ENCODE data around the gene SRBD1.
A peak's percentile ranks its signal among the peaks of the same experiment; 100 is the strongest.

The SRBD1 gene

GRCh38 chr2:45611020-45611859, at the start of gene SRBD1:
Gene SRBD1 (minus strand): TSS chr2:45611267. CDS start chr2:45605441, 5,826 bp downstream.
- peak; percentile 82 for DNase-seq (ENCODE audit: low read depth)

GRCh38 chr2:45654250-45654649, 43.2 kb upstream of the SRBD1 start:
- DNase-seq (ENCODE audit: low read depth): no peak

GRCh38 chr2:45653122-45653913, 42.3 kb upstream of the SRBD1 start:
- no peak for DNase-seq (ENCODE audit: low read depth)

GRCh38 chr2:45652090-45653031, 41.3 kb upstream of the SRBD1 start:
- DNase-seq (ENCODE audit: low read depth): no peak

GRCh38 chr2:45651415-45652089, 40.5 kb upstream of the SRBD1 start, which contains the start of gene PRKCE:
Gene PRKCE (plus strand): TSS chr2:45651675.
- DNase-seq (ENCODE audit: low read depth): peak; percentile 21

GRCh38 chr2:45650851-45651414, 39.9 kb upstream of the SRBD1 start:
- DNase-seq (ENCODE audit: low read depth): peak; percentile 88

GRCh38 chr2:45649858-45650811, 39.1 kb upstream of the SRBD1 start:
- DNase-seq (ENCODE audit: low read depth): peak; percentile 39

GRCh38 chr2:45649462-45649857, 38.4 kb upstream of the SRBD1 start:
- DNase-seq (ENCODE audit: low read depth): no peak

- DNase-seq (ENCODE audit: low read depth): no peak
Measured at GRCh38 chr2:45648636-45649035, 37.6 kb upstream of the SRBD1 start.

- no peak for DNase-seq (ENCODE audit: low read depth)
Measured at GRCh38 chr2:45647986-45648520, 37.0 kb upstream of the SRBD1 start.

- no peak for DNase-seq (ENCODE audit: low read depth)
Measured at GRCh38 chr2:45647356-45647755, 36.3 kb upstream of the SRBD1 start.

GRCh38 chr2:45646289-45646688, 35.2 kb upstream of the SRBD1 start:
- no peak for DNase-seq (ENCODE audit: low read depth)

- DNase-seq (ENCODE audit: low read depth): peak; percentile 53
Measured at GRCh38 chr2:45643543-45644542, 32.8 kb upstream of the SRBD1 start.

- no peak for DNase-seq (ENCODE audit: low read depth)
Measured at GRCh38 chr2:45643095-45643494, 32.0 kb upstream of the SRBD1 start.

GRCh38 chr2:45640576-45640975, 29.5 kb upstream of the SRBD1 start:
- DNase-seq (ENCODE audit: low read depth): no peak

GRCh38 chr2:45637440-45637839, 26.4 kb upstream of the SRBD1 start:
- no peak for DNase-seq (ENCODE audit: low read depth)

GRCh38 chr2:45636008-45636407, 24.9 kb upstream of the SRBD1 start:
- no peak for DNase-seq (ENCODE audit: low read depth)

GRCh38 chr2:45634223-45634622, 23.2 kb upstream of the SRBD1 start:
- no peak for DNase-seq (ENCODE audit: low read depth)
